Neuron (in vitro differentiated cells): ENCODE data around the gene IL12RB2.

ENCODE experiments used
- H2AFZ ChIP-seq: one replicate; pipeline ENCODE4 v1.6.1; 2013; ENCODE audit warnings: low read depth, mild to moderate bottlenecking, inconsistent platforms, low read length, moderate library complexity
- H3K27me3 ChIP-seq: one replicate; pipeline ENCODE4 v1.6.1; 2013; ENCODE audit warnings: low read length; ENCODE audit not compliant: insufficient read depth
- H3K36me3 ChIP-seq: one replicate; pipeline ENCODE4 v1.6.1; 2013; ENCODE audit warnings: low read length; ENCODE audit not compliant: insufficient read depth
- H3K4me1 ChIP-seq: one replicate; pipeline ENCODE4 v1.6.1; 2013; ENCODE audit warnings: low read length; ENCODE audit not compliant: insufficient read depth
- H3K4me3 ChIP-seq: 2 replicates; pipeline ENCODE4 v1.5.1; 2013; ENCODE audit warnings: mild to moderate bottlenecking, low read length, moderate library complexity
- H3K9me3 ChIP-seq: one replicate; pipeline ENCODE4 v1.6.1; 2013; ENCODE audit warnings: low read length

The IL12RB2 gene

DNA sequence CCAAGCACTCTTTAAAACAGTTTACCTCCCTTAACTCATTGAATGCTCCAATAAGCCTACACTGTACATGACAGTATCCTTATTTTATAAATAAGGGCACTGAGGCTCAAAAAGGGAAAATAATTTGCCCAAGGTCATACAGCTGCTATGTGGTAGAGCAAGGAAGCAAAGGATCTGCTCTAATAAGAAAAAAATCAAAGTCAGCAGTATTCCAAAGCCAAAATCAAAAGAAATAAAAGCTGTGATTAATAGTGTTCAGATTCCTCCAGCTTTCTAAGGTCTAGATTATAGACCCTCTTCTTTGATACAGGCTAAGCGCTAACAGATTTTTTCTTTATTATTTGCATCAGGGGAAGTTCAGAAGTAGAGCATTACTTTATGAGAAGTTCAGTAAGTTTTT lies 39.3 kb downstream of the IL12RB2 start:
- Histone ChIP-seq H3K4me1 (peaks cover 5% of the 10 kb centered on the region), H3K4me3 (no peak overlapping the region), H3K9me3 (no peaks in the 10 kb centered on the region), H3K36me3 (no peaks in the 10 kb centered on the region), H2AFZ (no peak overlapping the region), H3K27me3 (no peaks in the 10 kb centered on the region)

DNA sequence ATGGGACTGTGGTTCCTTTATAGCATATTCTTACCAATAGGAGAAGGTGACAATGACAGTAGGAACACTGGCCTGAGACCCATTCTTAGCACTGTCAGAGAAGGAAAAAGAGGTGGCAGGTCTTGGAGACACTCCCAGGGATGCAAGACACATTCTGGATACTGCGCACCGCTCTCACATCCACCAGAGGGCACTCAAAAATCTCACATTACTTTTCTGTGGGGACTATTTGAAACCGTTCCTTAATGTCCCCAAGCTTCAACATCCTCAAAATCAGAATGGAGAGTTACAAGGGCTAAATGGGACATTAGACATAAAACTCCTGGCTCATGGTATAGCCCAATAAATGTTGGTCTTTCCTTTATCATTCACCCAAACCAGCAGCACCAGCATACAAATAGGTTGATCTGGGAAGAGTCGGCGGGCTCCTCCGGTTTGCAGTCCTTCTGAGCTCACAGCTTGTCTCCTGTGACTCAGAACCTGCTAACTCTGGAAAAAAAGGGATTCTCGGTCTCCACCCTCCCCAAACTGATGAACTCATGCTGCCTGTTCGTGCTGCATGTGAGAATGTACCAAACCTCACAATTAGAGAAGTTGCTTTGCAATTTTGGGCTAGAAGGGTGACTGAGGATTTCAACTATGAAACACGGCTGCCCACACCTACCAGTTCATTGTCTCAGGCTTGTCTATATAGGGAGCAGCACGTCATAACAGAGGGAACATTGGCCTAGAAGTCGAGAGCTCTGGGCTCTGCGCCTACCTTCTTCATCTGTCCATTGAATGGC lies 40.2 kb downstream of the IL12RB2 start:
- no peaks in the 10 kb centered on the region for H3K36me3 ChIP-seq
- no peak overlapping the region for H2AFZ ChIP-seq
- peaks cover 5% of the 10 kb centered on the region for H3K4me1 ChIP-seq
- H3K27me3 ChIP-seq, result no peaks in the 10 kb centered on the region
- no peak overlapping the region for H3K4me3 ChIP-seq
- H3K9me3 ChIP-seq, result no peaks in the 10 kb centered on the region

DNA sequence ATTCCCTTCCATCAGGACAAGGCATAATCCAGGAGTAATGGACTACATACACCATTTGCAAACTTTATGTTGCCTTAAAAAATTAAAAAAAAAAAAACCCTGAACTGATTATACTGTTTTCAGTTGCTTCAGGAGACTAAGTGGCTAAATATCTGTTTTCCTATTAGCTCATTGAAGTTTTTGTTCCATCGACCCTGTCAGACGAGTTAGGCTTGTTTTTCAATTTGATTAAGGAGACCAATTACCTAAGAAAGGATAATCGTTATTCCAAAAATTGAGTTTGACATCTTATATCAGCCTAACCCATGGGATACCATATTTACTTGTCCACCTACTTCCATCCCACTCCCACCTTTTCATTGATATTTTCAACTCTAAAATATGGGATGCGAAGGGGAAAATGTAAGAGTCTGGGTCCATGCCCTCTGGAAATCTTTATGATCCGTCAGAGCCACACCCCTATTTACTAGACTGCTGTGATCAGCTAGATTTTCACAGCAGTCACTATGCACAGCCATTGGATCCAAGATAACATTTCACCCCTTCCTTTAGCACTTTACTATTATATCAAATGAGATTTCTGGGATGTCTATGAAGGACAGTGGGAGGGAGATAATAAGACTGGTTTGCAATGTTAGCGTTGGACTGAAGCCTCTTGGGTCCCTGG lies 41.0 kb downstream of the IL12RB2 start:
- Histone ChIP-seq H3K9me3 (no peaks in the 10 kb centered on the region), H2AFZ (no peak overlapping the region)

GRCh38 chr1:67350783-67351182 lies 43.1 kb downstream of the IL12RB2 start:
- Histone ChIP-seq H3K36me3 (no peaks in the 10 kb centered on the region), H3K4me1 (peaks cover 5% of the 10 kb centered on the region), H3K4me3 (no peak overlapping the region), H3K27me3 (no peaks in the 10 kb centered on the region), H3K9me3 (no peaks in the 10 kb centered on the region), H2AFZ (no peak overlapping the region)

More for the DNA sequence above, 41.0 kb downstream of the IL12RB2 start:
- H3K4me3 ChIP-seq, result no peak overlapping the region
- no peaks in the 10 kb centered on the region for H3K27me3 ChIP-seq
- H3K4me1 ChIP-seq, result peaks cover 5% of the 10 kb centered on the region
- no peaks in the 10 kb centered on the region for H3K36me3 ChIP-seq

- no peaks in the 10 kb centered on the region for H3K9me3 ChIP-seq
- no peak overlapping the region for H2AFZ ChIP-seq
- H3K27me3 ChIP-seq, result no peaks in the 10 kb centered on the region
- H3K4me3 ChIP-seq, result no peak overlapping the region
- H3K36me3 ChIP-seq, result no peaks in the 10 kb centered on the region
- peaks cover 5% of the 10 kb centered on the region for H3K4me1 ChIP-seq
Measured at GRCh38 chr1:67352211-67352610, 44.5 kb downstream of the IL12RB2 start.

- Histone ChIP-seq H3K36me3 (no peaks in the 10 kb centered on the region), H3K9me3 (no peaks in the 10 kb centered on the region), H3K27me3 (no peaks in the 10 kb centered on the region), H3K4me3 (no peak overlapping the region), H3K4me1 (no peaks in the 10 kb centered on the region), H2AFZ (no peak overlapping the region)
Measured at GRCh38 chr1:67355745-67356424, 48.2 kb downstream of the IL12RB2 start.

- Histone ChIP-seq H2AFZ (no peak overlapping the region), H3K27me3 (no peaks in the 10 kb centered on the region), H3K4me3 (no peak overlapping the region), H3K36me3 (no peaks in the 10 kb centered on the region), H3K9me3 (no peaks in the 10 kb centered on the region), H3K4me1 (no peaks in the 10 kb centered on the region)
Measured at GRCh38 chr1:67359592-67359991, 51.9 kb downstream of the IL12RB2 start.

DNA sequence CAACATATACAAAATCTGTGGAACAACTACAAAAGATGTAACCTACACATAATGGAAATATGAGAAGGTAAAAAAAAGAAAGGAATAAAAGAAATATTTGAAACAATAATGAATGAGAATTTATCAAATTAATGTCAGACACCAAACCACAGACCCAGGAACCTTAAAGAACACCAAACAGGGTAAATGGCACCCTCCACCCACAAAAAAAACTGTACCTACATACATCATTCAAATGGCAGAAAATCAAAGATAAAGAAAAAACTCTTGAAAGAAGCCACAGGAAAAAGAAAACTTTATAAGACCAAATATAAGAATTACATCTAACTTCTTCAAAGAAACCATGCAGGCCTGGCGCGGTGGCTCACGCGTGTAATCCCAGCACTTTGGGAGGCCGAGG lies 54.0 kb downstream of the IL12RB2 start:
- no peaks in the 10 kb centered on the region for H3K27me3 ChIP-seq
- no peaks in the 10 kb centered on the region for H3K9me3 ChIP-seq
- H3K4me3 ChIP-seq, result no peak overlapping the region
- H2AFZ ChIP-seq, result no peak overlapping the region
- no peaks in the 10 kb centered on the region for H3K4me1 ChIP-seq
- no peaks in the 10 kb centered on the region for H3K36me3 ChIP-seq

GRCh38 chr1:67367370-67368045 lies 59.8 kb downstream of the IL12RB2 start:
- Histone ChIP-seq H3K4me3 (no peak overlapping the region), H3K9me3 (no peaks in the 10 kb centered on the region), H3K4me1 (peaks cover 7% of the 10 kb centered on the region), H3K36me3 (no peaks in the 10 kb centered on the region), H3K27me3 (no peaks in the 10 kb centered on the region), H2AFZ (no peak overlapping the region)

DNA sequence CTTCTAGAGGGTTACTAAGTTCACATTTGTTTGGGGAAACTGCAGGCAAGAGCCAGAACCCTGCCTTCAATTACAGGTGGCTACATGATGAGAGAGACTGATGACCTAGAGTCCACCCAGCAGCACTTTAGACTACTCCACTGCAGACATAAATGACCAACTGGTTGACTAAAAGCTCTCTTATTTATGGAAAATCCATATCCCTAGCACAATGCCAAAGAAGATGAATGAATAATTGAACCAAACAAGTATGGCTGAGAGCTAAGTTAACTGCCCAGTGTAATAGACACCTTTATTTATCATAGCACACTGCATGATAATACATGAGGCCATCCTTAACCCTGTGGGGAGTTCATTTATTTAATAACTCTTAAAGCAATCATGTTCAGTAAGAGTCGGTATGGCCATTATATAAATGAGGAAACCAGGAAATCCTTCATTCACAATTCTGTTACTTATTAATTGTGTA lies 60.4 kb downstream of the IL12RB2 start:
- Histone ChIP-seq H3K36me3 (no peaks in the 10 kb centered on the region), H3K9me3 (no peaks in the 10 kb centered on the region), H2AFZ (no peak overlapping the region), H3K4me3 (no peak overlapping the region), H3K4me1 (peaks cover 7% of the 10 kb centered on the region), H3K27me3 (no peaks in the 10 kb centered on the region)

DNA sequence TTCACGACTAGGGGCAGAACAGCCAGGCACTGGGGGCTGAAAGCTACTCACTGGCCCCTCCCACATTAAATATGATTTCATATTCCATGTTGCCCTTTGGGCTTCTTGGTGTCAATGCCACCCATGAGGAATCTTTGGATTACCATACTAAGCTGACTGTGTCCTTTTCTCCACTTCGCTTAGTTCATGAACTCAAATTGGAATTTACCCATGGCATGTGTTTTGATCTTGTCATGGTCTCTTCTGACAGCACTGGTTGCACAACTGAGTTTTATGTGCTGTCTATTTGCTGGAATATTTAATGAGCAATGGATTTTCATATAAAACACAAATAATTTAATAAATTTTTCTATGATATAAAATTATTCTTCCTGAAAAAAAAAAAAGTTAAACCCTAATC lies 63.4 kb downstream of the IL12RB2 start:
- H3K36me3 ChIP-seq, result no peaks in the 10 kb centered on the region
- no peaks in the 10 kb centered on the region for H3K27me3 ChIP-seq
- H2AFZ ChIP-seq, result no peak overlapping the region
- no peaks in the 10 kb centered on the region for H3K9me3 ChIP-seq
- peaks cover 7% of the 10 kb centered on the region for H3K4me1 ChIP-seq
- H3K4me3 ChIP-seq, result no peak overlapping the region

DNA sequence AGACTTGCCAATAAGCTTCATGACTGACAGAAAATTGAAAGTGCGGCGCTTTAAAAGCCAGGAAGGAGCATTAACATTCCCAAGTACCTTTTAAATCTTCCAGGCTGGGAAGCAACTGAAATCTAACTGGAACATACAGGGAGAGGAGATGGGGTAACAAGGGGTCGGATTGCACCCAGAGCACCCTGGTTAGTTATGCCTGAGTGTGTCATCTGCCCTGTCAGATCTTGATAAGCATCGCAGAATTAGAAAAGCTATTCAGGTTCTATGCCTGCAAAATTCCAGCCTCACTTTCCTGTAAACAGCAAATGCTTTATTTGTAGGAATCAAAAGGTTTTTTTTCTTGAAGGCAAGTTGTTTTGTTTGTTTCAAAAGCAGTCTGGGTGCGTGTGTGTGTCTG lies 64.0 kb downstream of the IL12RB2 start:
- Histone ChIP-seq H3K9me3 (no peaks in the 10 kb centered on the region), H3K36me3 (no peaks in the 10 kb centered on the region), H2AFZ (no peak overlapping the region), H3K27me3 (no peaks in the 10 kb centered on the region), H3K4me1 (peaks cover 7% of the 10 kb centered on the region), H3K4me3 (no peak overlapping the region)

GRCh38 chr1:67372136-67372535 lies 64.5 kb downstream of the IL12RB2 start:
- Histone ChIP-seq H3K36me3 (no peaks in the 10 kb centered on the region), H3K9me3 (no peaks in the 10 kb centered on the region), H3K4me1 (peaks cover 7% of the 10 kb centered on the region), H3K27me3 (no peaks in the 10 kb centered on the region), H2AFZ (no peak overlapping the region), H3K4me3 (no peak overlapping the region)
